Stomach (tissue), 9 donors: ENCODE data around the gene RAB4A. TPM values are rescaled to one million over a fixed set of nuclear protein-coding genes. Genes with fewer than 3 reads are reported as not detected.

Experiments
- DNase-seq, 2 donors: peaks; one replicate each; pipeline versions ENCODE4 v3.0.0 to v3.0.0-alpha.2; 2013 to 2019
- H3K27ac ChIP-seq, 5 donors: fragments of 200-600 bp in 4 of 5; sonication (generic) in 4 of 5; one replicate each; pipeline ENCODE4 v1.5.1; 2013 to 2019; ENCODE audit warnings: mild to moderate bottlenecking in 1 of 5, moderate library complexity in 1 of 5
- H3K27me3 ChIP-seq, 3 donors: fragments of 200-600 bp; sonication (generic); one replicate each; pipeline ENCODE4 v1.5.1; 2017 to 2019; ENCODE audit warnings: mixed run types in 1 of 3
- H3K36me3 ChIP-seq, 4 donors: fragments of 200-600 bp; sonication (generic); 1 replicate in 3 of 4; 2 replicates in 1 of 4; pipeline ENCODE4 v1.5.1; 2016 to 2019
- H3K4me1 ChIP-seq, 4 donors: fragments of 200-600 bp; sonication (generic); one replicate each; pipeline ENCODE4 v1.5.1; 2016 to 2019
- H3K4me3 ChIP-seq, 4 donors: fragments of 200-600 bp; sonication (generic) in 3 of 4; one replicate each; pipeline ENCODE4 v1.5.1; 2016 to 2019; ENCODE audit warnings: mild to moderate bottlenecking in 1 of 4
- H3K9me3 ChIP-seq, 4 donors: fragments of 200-600 bp; sonication (generic); one replicate each; pipeline ENCODE4 v1.5.1; 2016 to 2019
- CTCF ChIP-seq, 7 experiments: fragments of 450-650 bp in 4 of 7; fragments of 200-600 bp in 3 of 7; sonication (generic) in 3 of 7; IDR thresholded peaks; one replicate each; pipeline ENCODE4 v1.5.1; 2016 to 2019; ENCODE audit warnings: antibody characterized with exemption in 7 of 7, control low read depth in 2 of 7, mild to moderate bottlenecking in 1 of 7
- EP300 ChIP-seq: sonication (generic); formaldehyde crosslinking; IDR thresholded peaks from one replicate; pipeline ENCODE4 v1.6.1; 2017; ENCODE audit warnings: antibody characterized with exemption
- POLR2A ChIP-seq, 4 donors: fragments of 450-650 bp; IDR thresholded peaks; one replicate each; pipeline ENCODE4 v1.6.1; 2016; ENCODE audit warnings: antibody characterized with exemption in 4 of 4, control low read depth in 2 of 4, mild to moderate bottlenecking in 1 of 4, moderate library complexity in 1 of 4
- POLR2AphosphoS5 ChIP-seq, 3 donors: sonication (generic); formaldehyde crosslinking; IDR thresholded peaks; one replicate each; pipeline ENCODE4 v1.6.1; 2016; ENCODE audit warnings: antibody characterized with exemption in 3 of 3
- WGBS, 5 donors: extraction: QIAGEN DNeasy Blood & Tissue Kit in 3 of 5; methylation state at CpG; one replicate each; pipeline versions ENCODE4 v1.1.5 to v1.1.7; 2013 to 2018; 5-methylcytosine and 5-hydroxymethylcytosine counted together
- intact Hi-C: fragments of 100-400 bp; cut with DNase I; formaldehyde crosslinking; loops from one replicate; pipeline ENCODE4 v1.15.1; 2023; ENCODE audit warnings: low total_unique reads
- polyA plus RNA-seq, 3 donors: library from polyadenylated mRNA; stranded (reverse); fragments of 200-250 nt; gene quantifications; one replicate each; pipeline ENCODE4 v1.2.3, GENCODE V29; 2013
- total RNA-seq, 5 donors: library from RNA; depleted of rRNA; stranded (reverse); fragments of >200 nt; gene quantifications; one replicate each; pipeline versions ENCODE4 v1.1.0 to v1.2.3, GENCODE V29; 2014 to 2016
- donor health status: healthy with polysubstance abuse.
- donor health status: Bipolar disorder and iron deficiency.
- donor health status: healthy.

RAB4A gene
- total and polyA plus RNA-seq, 8 donors, result 24.1 to 277 (median 46.8) TPM

- no peak overlapping the region for H3K4me3 ChIP-seq
- no peaks in the 10 kb centered on the region for H3K27me3 ChIP-seq
- TF ChIP-seq CTCF (IDR thresholded peaks at IDR 0.05) (no peak), EP300 (no peak), POLR2AphosphoS5 (IDR thresholded peaks at IDR 0.05) (no peak), POLR2A (IDR thresholded peaks at IDR 0.05) (no peak)
- peaks cover 39 to 69% (median 53%) of the 10 kb centered on the region in 4 donors for H3K4me1 ChIP-seq
- H3K36me3 ChIP-seq, result no peaks in the 10 kb centered on the region
- no peak for DNase-seq
- peak overlapping the region in 2 of 5 donors; percentile 85 to 87 for H3K27ac ChIP-seq
- no peaks in the 10 kb centered on the region for H3K9me3 ChIP-seq
- 84 to 92% (median 89%) methylated on average over 2 of the region's 2 CpGs for WGBS, 5 donors
- intact Hi-C loops, result loop anchor here (10.0 kb wide), 2 partner anchors 494 to 564 kb away; partner anchors contain the start of gene RHOU
Observed at GRCh38 chr1:229228522-229228921, 42.4 kb upstream of the RAB4A start.

DNA sequence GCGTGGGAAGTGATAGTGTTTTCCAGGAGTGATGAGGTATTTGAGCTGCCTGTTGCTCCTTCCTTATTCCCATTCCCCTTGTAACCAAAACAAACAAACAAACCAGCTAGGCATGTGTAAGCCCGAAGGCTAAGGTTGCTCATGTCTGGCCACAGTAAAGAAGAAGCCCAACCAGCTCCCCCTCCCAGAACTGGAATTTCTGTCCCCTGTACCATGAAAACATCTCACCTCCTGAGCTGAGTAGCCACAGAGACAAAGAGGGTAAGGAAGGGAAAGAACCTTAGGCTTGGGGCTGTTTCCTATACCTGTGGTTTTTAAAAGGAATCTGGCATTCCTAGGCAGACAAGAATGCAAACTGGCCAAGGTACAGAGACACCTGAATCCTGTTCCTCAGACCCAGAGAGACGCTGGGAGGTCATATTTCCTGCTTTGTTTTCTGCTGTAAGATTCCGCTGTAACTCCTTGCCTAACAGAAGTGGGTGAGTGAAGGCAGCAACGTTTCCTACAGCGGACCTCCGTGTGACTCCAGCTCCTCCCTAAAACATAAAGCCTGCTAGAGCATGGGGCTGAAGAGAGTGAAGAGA is 41.7 kb upstream of the RAB4A start:
- H3K36me3 ChIP-seq, result no peaks in the 10 kb centered on the region
- peaks cover 34 to 62% (median 48%) of the 10 kb centered on the region in 4 donors for H3K4me1 ChIP-seq
- intact Hi-C loops, result loop anchor here (10.0 kb wide), 2 partner anchors 494 to 564 kb away; partner anchors contain the start of gene RHOU
- no peaks in the 10 kb centered on the region for H3K9me3 ChIP-seq
- WGBS, 5 donors, result 8 to 20% (median 11%) methylated on average over 6 to 7 of the region's 7 CpGs
- peak in 1 of 2 donors; percentile 58 for DNase-seq
- peaks cover 0 to 1% (median 0%) of the 10 kb centered on the region in 3 donors for H3K27me3 ChIP-seq
- no peak for TF ChIP-seq POLR2AphosphoS5 (IDR thresholded peaks at IDR 0.05)
- TF ChIP-seq CTCF (IDR thresholded peaks at IDR 0.05), result no peak
- TF ChIP-seq POLR2A (IDR thresholded peaks at IDR 0.05), result no peak
- TF ChIP-seq EP300, result no peak
- H3K27ac ChIP-seq, result peak overlapping the region; percentile 79 to 87 (median 85)
- peak overlapping the region in 2 of 4 donors; percentile 2 to 11 for H3K4me3 ChIP-seq

GRCh38 chr1:229229721-229230139 is 41.2 kb upstream of the RAB4A start:
- Histone ChIP-seq H3K36me3 (no peaks in the 10 kb centered on the region), H3K4me3 (peak overlapping the region in 2 of 4 donors; percentile 2 to 11), H3K9me3 (no peaks in the 10 kb centered on the region), H3K4me1 (peaks cover 34 to 57% (median 45%) of the 10 kb centered on the region in 4 donors), H3K27ac (peak overlapping the region; percentile 79 to 87 (median 85)), H3K27me3 (peaks cover 0 to 4% (median 0%) of the 10 kb centered on the region in 3 donors)
- TF ChIP-seq POLR2A (IDR thresholded peaks at IDR 0.05) (no peak), CTCF (IDR thresholded peaks at IDR 0.05) (no peak), POLR2AphosphoS5 (IDR thresholded peaks at IDR 0.05) (peak; percentile 85 to 96 (median 86)), EP300 (peak; percentile 96)
- intact Hi-C loops, result loop anchor here (10.0 kb wide), 2 partner anchors 495 to 565 kb away; partner anchors contain the start of gene RHOU
- DNase-seq, result peak; percentile 62 to 76
- WGBS, 5 donors, result 2 to 12% (median 6%) methylated on average over 4 of the region's 4 CpGs

GRCh38 chr1:229230140-229230892 is 40.6 kb upstream of the RAB4A start:
- TF ChIP-seq EP300 (no peak), CTCF (IDR thresholded peaks at IDR 0.05) (no peak), POLR2A (IDR thresholded peaks at IDR 0.05) (no peak), POLR2AphosphoS5 (IDR thresholded peaks at IDR 0.05) (no peak)
- intact Hi-C loops, result no loop called here
- 66 to 81% (median 73%) methylated on average over 14 of the region's 14 CpGs for WGBS, 5 donors
- no peaks in the 10 kb centered on the region for H3K36me3 ChIP-seq
- DNase-seq, result no peak
- no peaks in the 10 kb centered on the region for H3K9me3 ChIP-seq
- no peak overlapping the region for H3K4me3 ChIP-seq
- peak overlapping the region; percentile 79 to 87 (median 85) for H3K27ac ChIP-seq
- peaks cover 28 to 52% (median 42%) of the 10 kb centered on the region in 4 donors for H3K4me1 ChIP-seq
- H3K27me3 ChIP-seq, result peaks cover 0 to 10% (median 0%) of the 10 kb centered on the region in 3 donors
